HepG2 (cell line): ENCODE measurements around the gene TRAPPC4. TPM values are rescaled to one million over a fixed set of nuclear protein-coding genes. Genes with fewer than 3 reads are reported as not detected.

Experiments
- IRF2 ChIP-seq: IDR thresholded peaks from 2 replicates; pipeline ENCODE4 v1.6.1; 2018; ENCODE audit warnings: missing genetic modification reagents, missing compliant biosample characterization
- KAT8 ChIP-seq: IDR thresholded peaks from 2 replicates; pipeline ENCODE4 v1.6.1; 2016; ENCODE audit warnings: missing genetic modification reagents, missing compliant biosample characterization
- KLF11 ChIP-seq: IDR thresholded peaks from 2 replicates; pipeline ENCODE4 v1.6.1; 2016; ENCODE audit warnings: missing compliant biosample characterization
- MAZ ChIP-seq, 2 experiments: sonication (generic) in 1 of 2; formaldehyde crosslinking in 1 of 2; IDR thresholded peaks; 2 replicates each; pipeline versions ENCODE4 v1.5.0 to v1.6.1; 2012 to 2020; ENCODE audit warnings: low read depth in 2 of 2, mild to moderate bottlenecking in 2 of 2, borderline replicate concordance in 1 of 2, improper control_type of control experiment in 1 of 2, low read length in 1 of 2, missing genetic modification reagents in 1 of 2, moderate library complexity in 1 of 2
- MYC ChIP-seq: sonication (generic); formaldehyde crosslinking; IDR thresholded peaks from 2 replicates; pipeline ENCODE4 v1.9.0; 2021; ENCODE audit warnings: missing genetic modification reagents, borderline replicate concordance
- NR2C2 ChIP-seq: sonication (generic); formaldehyde crosslinking; IDR thresholded peaks from 2 replicates; pipeline ENCODE4 v1.4.0; 2020; ENCODE audit warnings: missing genetic modification reagents, mild to moderate bottlenecking, moderate library complexity, borderline replicate concordance
- POLR2G ChIP-seq: fragments of 200-400 bp; formaldehyde crosslinking; IDR thresholded peaks from 2 replicates; pipeline ENCODE4 v1.6.1; 2018; ENCODE audit warnings: mild to moderate bottlenecking, low read depth, low read length, moderate library complexity
- RELA ChIP-seq: sonication (generic); formaldehyde crosslinking; IDR thresholded peaks from 2 replicates; pipeline ENCODE4 v1.4.0; 2020; ENCODE audit warnings: missing genetic modification reagents
- RFXAP ChIP-seq: sonication (generic); formaldehyde crosslinking; IDR thresholded peaks from 2 replicates; pipeline ENCODE4 v1.4.0; 2020; ENCODE audit warnings: missing genetic modification reagents, borderline replicate concordance
- SP140L ChIP-seq: sonication (generic); formaldehyde crosslinking; IDR thresholded peaks from 2 replicates; pipeline ENCODE4 v1.4.0; 2020; ENCODE audit warnings: missing genetic modification reagents, borderline replicate concordance
- TSC22D2 ChIP-seq: sonication (generic); formaldehyde crosslinking; IDR thresholded peaks from 2 replicates; pipeline ENCODE4 v1.5.1; 2020; ENCODE audit warnings: missing genetic modification reagents, mild to moderate bottlenecking, borderline replicate concordance
- ZNF570 ChIP-seq: sonication (generic); formaldehyde crosslinking; IDR thresholded peaks from 2 replicates; pipeline ENCODE4 v1.4.0; 2020; ENCODE audit warnings: mild to moderate bottlenecking, missing genetic modification reagents, borderline replicate concordance
- ZNF737 ChIP-seq: sonication (generic); formaldehyde crosslinking; IDR thresholded peaks from 2 replicates; pipeline ENCODE4 v1.5.0; 2020; ENCODE audit warnings: missing genetic modification reagents, mild to moderate bottlenecking, borderline replicate concordance
- ZNF768 ChIP-seq: sonication (generic); formaldehyde crosslinking; IDR thresholded peaks from 2 replicates; pipeline ENCODE4 v1.4.0; 2020; ENCODE audit warnings: missing genetic modification reagents
- ZSCAN29 ChIP-seq: sonication (generic); formaldehyde crosslinking; conservative IDR thresholded peaks from 2 replicates; pipeline ENCODE4 v1.4.0; 2020; ENCODE audit warnings: mild to moderate bottlenecking, missing genetic modification reagents
- polyA plus RNA-seq, 8 experiments: library from polyadenylated mRNA; depleted of rRNA in 3 of 8; stranded (reverse) in 7 of 8; unstranded in 1 of 8; fragments of >200 nt; fragmentation: Illumina TruSeq in 4 of 8; extraction: Trizol in 4 of 8; gene quantifications; 2 replicates each; pipeline versions ENCODE4 v1.2.1 to v1.2.3, GENCODE V29; 2011 to 2016; ENCODE audit warnings: low read depth in 4 of 8, missing spikeins in 1 of 8, mixed read lengths in 1 of 8; ENCODE audit not compliant: insufficient read depth in 1 of 8
- total RNA-seq, 5 experiments: library from RNA; depleted of rRNA; stranded (reverse); fragments of >200 nt; fragmentation: Illumina TruSeq; extraction: Trizol; gene quantifications; 2 replicates each; pipeline ENCODE4 v1.2.3, GENCODE V29; 2016; ENCODE audit warnings: low read depth in 1 of 5
- TF ChIP-seq, protein P1 (sequence below): sonication (generic); formaldehyde crosslinking; IDR thresholded peaks from 2 replicates; pipeline ENCODE4 v1.5.1; 2020; ENCODE audit warnings: mild to moderate bottlenecking, missing genetic modification reagents, borderline replicate concordance
- TF ChIP-seq, protein P2 (sequence below): sonication (generic); formaldehyde crosslinking; IDR thresholded peaks from 2 replicates; pipeline ENCODE4 v1.5.0; 2020; ENCODE audit warnings: missing genetic modification reagents
- TF ChIP-seq, protein P3 (sequence below): sonication (generic); formaldehyde crosslinking; conservative IDR thresholded peaks from 2 replicates; pipeline ENCODE4 v1.5.0; 2020; ENCODE audit warnings: missing genetic modification reagents
- TF ChIP-seq, protein P4 (sequence below): sonication (generic); formaldehyde crosslinking; IDR thresholded peaks from 2 replicates; pipeline ENCODE4 v1.5.1; 2020; ENCODE audit warnings: missing genetic modification reagents, mild to moderate bottlenecking, borderline replicate concordance

The TRAPPC4 gene
- total and polyA plus RNA-seq, 2 of the 13 experiments (the other 11 are each of a cell fraction or from before 2014, with no cell fraction given), result 97.4 to 140 TPM

DNA sequence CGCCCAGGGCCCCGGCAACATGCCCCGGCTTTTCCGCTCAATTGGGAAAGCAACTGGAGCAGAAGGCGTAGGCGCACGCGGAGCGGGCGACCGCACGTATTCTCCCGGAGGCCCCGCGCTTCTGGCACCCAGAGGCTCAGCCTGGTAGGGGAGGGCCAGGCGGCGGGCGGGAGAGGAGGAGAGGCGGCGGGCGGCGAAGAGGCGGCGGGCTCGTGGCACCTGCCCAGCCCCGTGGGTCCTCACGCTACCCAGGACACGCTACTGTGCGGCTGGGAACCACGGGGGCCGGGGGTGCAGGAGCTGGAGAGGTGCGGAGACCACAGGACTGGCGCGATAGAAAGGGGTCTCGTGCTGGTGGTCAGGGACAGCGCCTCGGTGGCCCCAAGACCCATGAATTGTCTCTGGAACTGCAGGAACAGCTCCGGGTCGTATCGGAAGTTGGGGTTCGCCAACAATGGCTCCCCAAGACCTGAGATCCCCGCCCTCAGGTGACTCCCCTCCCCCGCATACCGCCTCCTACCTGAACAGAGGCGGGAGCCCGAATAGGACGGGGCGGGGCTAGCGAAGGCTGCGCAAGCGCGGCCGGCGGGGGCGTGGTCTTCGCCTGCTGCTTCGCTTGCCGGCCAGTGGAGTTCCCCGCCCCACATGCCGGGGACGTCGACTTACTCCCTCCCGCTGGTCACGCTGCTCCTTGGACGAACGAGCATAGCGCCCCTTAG lies 11.9 kb downstream of the TRAPPC4 start, which contains the start of gene SLC37A4 (continued):
- TF ChIP-seq ZNF768 (CRISPR knock-in tag) (no peak; the same call in 1 of the 2 replicates), IRF2 (CRISPR knock-in tag) (peak; percentile 90; the same call in 1 of the 2 replicates), SP140L (CRISPR knock-in tag) (peak; percentile 59; the same call in 1 of the 2 replicates), ZNF737 (CRISPR knock-in tag) (no peak), POLR2G (peak; percentile 40; the same call in 1 of the 2 replicates), MAZ (IDR thresholded peaks at IDR 0.05; ENCODE audit: borderline replicate concordance, low read depth, low read length) (peak; percentile 62; the same call in 1 of the 2 replicates), MAZ (CRISPR knock-in tag; IDR thresholded peaks at IDR 0.05; ENCODE audit: low read depth) (peak; percentile 90), TSC22D2 (CRISPR knock-in tag) (0 out of 2 replicates have a peak, but pooled peaks have one; percentile 63), RFXAP (CRISPR knock-in tag) (peak; percentile 43; the same call in 1 of the 2 replicates), ZNF570 (no peak), NR2C2 (CRISPR knock-in tag) (peak; percentile 78; the same call in 1 of the 2 replicates), MYC (CRISPR knock-in tag) (peak; percentile 89), KLF11 (peak; percentile 91; the same call in 1 of the 2 replicates), ZSCAN29 (CRISPR knock-in tag) (0 out of 2 replicates have a peak, but pooled peaks have one; percentile 58), RELA (CRISPR knock-in tag) (peak; percentile 92), KAT8 (CRISPR knock-in tag) (peak; percentile 69)
- TF ChIP-seq, protein P1, sequence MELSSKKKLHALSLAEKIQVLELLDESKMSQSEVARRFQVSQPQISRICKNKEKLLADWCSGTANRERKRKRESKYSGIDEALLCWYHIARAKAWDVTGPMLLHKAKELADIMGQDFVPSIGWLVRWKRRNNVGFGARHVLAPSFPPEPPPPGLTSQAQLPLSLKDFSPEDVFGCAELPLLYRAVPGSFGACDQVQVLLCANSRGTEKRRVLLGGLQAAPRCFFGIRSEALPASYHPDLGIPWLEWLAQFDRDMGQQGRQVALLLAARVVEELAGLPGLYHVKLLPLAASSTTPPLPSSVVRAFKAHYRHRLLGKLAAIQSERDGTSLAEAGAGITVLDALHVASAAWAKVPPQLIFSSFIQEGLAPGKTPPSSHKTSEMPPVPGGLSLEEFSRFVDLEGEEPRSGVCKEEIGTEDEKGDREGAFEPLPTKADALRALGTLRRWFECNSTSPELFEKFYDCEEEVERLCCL, result no peak
- TF ChIP-seq, protein P2, sequence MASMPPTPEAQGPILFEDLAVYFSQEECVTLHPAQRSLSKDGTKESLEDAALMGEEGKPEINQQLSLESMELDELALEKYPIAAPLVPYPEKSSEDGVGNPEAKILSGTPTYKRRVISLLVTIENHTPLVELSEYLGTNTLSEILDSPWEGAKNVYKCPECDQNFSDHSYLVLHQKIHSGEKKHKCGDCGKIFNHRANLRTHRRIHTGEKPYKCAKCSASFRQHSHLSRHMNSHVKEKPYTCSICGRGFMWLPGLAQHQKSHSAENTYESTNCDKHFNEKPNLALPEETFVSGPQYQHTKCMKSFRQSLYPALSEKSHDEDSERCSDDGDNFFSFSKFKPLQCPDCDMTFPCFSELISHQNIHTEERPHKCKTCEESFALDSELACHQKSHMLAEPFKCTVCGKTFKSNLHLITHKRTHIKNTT (CRISPR knock-in tag), result no peak
- TF ChIP-seq, protein P3, sequence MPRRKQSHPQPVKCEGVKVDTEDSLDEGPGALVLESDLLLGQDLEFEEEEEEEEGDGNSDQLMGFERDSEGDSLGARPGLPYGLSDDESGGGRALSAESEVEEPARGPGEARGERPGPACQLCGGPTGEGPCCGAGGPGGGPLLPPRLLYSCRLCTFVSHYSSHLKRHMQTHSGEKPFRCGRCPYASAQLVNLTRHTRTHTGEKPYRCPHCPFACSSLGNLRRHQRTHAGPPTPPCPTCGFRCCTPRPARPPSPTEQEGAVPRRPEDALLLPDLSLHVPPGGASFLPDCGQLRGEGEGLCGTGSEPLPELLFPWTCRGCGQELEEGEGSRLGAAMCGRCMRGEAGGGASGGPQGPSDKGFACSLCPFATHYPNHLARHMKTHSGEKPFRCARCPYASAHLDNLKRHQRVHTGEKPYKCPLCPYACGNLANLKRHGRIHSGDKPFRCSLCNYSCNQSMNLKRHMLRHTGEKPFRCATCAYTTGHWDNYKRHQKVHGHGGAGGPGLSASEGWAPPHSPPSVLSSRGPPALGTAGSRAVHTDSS (CRISPR knock-in tag), result no peak
- TF ChIP-seq, protein P4, sequence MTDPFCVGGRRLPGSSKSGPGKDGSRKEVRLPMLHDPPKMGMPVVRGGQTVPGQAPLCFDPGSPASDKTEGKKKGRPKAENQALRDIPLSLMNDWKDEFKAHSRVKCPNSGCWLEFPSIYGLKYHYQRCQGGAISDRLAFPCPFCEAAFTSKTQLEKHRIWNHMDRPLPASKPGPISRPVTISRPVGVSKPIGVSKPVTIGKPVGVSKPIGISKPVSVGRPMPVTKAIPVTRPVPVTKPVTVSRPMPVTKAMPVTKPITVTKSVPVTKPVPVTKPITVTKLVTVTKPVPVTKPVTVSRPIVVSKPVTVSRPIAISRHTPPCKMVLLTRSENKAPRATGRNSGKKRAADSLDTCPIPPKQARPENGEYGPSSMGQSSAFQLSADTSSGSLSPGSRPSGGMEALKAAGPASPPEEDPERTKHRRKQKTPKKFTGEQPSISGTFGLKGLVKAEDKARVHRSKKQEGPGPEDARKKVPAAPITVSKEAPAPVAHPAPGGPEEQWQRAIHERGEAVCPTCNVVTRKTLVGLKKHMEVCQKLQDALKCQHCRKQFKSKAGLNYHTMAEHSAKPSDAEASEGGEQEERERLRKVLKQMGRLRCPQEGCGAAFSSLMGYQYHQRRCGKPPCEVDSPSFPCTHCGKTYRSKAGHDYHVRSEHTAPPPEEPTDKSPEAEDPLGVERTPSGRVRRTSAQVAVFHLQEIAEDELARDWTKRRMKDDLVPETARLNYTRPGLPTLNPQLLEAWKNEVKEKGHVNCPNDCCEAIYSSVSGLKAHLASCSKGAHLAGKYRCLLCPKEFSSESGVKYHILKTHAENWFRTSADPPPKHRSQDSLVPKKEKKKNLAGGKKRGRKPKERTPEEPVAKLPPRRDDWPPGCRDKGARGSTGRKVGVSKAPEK (CRISPR knock-in tag), result no peak
